ENCODE results near the gene SMIM35.

GRCh38 chr11:118012083-118012669, 74.6 kb downstream of the SMIM35 start:
- TF ChIP-seq CTCF (IDR thresholded peaks at IDR 0.05; ENCODE audit: insufficient read depth, low read length, poor library complexity, severe bottlenecking), result no peak
- 0 out of 2 replicates have a peak, but pooled peaks have one; percentile 28 for TF ChIP-seq EZH2phosphoT487 (conservative IDR thresholded peaks at IDR 0.05; ENCODE audit: low read length)

Measured in SU-DHL-6 (cell line).